ENCODE data around the gene GK.

- TF ChIP-seq POLR2A (IDR thresholded peaks at IDR 0.05) (no peak), CTCF (IDR thresholded peaks at IDR 0.05) (no peak), POLR2AphosphoS5 (IDR thresholded peaks at IDR 0.05) (no peak), EP300 (IDR thresholded peaks at IDR 0.05) (no peak)
These were observed 10.1 kb downstream of the GK start for GRCh38 chrX:30663322-30663721.
